ENCODE data around the gene MED26.
A peak's percentile ranks its signal among the peaks of the same experiment; 100 is the strongest.

MED26 gene

DNA sequence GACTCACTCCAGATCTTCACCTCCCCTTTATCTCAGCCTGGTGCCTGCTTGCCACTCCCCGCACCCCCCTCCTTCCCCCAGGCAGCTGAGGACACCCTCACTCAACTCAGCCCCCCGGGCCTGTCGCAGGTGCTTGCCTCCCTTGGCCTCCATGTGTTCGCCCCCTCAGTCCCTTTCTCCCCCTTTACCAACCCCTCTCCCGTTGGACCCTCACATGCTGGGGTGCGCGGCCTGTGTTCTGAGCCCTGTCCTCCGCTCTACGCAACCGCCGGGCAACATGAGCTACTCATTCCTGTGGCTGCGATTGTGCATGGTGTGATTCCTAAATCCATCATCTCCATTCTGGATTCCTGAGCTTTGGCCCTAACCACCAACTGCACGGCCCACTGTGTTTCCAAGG, 90.9 kb downstream of the MED26 start:
- no peak for TF ChIP-seq CTCF (IDR thresholded peaks at IDR 0.05; ENCODE audit: extremely low read depth, insufficient read depth, missing control alignments)
- DNase-seq (ENCODE audit: low spot score) = no peak
- in situ Hi-C loops (cut with MboI; ENCODE audit: low pct_unique_long_range_greater_than_20kb, low sequenced_read_pairs, unreplicated experiment) = no loop called here

- TF ChIP-seq CTCF (IDR thresholded peaks at IDR 0.05; ENCODE audit: extremely low read depth, insufficient read depth, missing control alignments) = no peak
- DNase-seq (ENCODE audit: low spot score) = no peak
- in situ Hi-C loops (cut with MboI; ENCODE audit: low pct_unique_long_range_greater_than_20kb, low sequenced_read_pairs, unreplicated experiment) = no loop called here
Measured at GRCh38 chr19:16536130-16536529, 91.9 kb downstream of the MED26 start.

DNA sequence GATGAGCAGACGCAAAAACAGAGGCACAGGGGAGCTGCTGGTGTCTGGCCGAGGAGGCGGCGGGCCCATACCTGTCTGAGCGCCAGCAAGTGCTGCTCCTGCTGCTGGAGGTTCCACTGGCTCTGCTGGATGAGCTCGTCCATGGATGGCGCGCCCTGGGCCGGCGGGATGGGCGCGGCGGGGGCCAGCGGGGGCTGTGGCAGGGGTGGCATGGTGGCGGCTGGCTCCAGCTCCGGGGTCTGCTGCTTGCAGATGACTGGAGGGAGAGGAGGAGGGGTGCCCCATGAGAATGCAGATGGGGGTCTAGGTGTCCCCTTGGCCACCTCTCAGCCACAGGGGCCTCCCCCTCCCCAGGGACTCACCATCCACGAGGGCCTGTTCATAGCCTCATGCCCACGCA, 92.6 kb downstream of the MED26 start:
- no peak for DNase-seq (ENCODE audit: low spot score)
- no peak for TF ChIP-seq CTCF (IDR thresholded peaks at IDR 0.05; ENCODE audit: extremely low read depth, insufficient read depth, missing control alignments)
- in situ Hi-C loops (cut with MboI; ENCODE audit: low pct_unique_long_range_greater_than_20kb, low sequenced_read_pairs, unreplicated experiment) = no loop called here

- no peak for DNase-seq (ENCODE audit: low spot score)
- TF ChIP-seq CTCF (IDR thresholded peaks at IDR 0.05; ENCODE audit: extremely low read depth, insufficient read depth, missing control alignments) = no peak
- in situ Hi-C loops (cut with MboI; ENCODE audit: low pct_unique_long_range_greater_than_20kb, low sequenced_read_pairs, unreplicated experiment) = no loop called here
Measured at GRCh38 chr19:16532440-16533234, 95.4 kb downstream of the MED26 start.

- no peak for TF ChIP-seq CTCF (IDR thresholded peaks at IDR 0.05; ENCODE audit: extremely low read depth, insufficient read depth, missing control alignments)
- DNase-seq (ENCODE audit: low spot score) = no peak
- in situ Hi-C loops (cut with MboI; ENCODE audit: low pct_unique_long_range_greater_than_20kb, low sequenced_read_pairs, unreplicated experiment) = no loop called here
Measured at GRCh38 chr19:16531380-16531669, 96.7 kb downstream of the MED26 start.

- TF ChIP-seq CTCF (IDR thresholded peaks at IDR 0.05; ENCODE audit: extremely low read depth, insufficient read depth, missing control alignments) = no peak
- DNase-seq (ENCODE audit: low spot score) = peak; percentile 9
- in situ Hi-C loops (cut with MboI; ENCODE audit: low pct_unique_long_range_greater_than_20kb, low sequenced_read_pairs, unreplicated experiment) = no loop called here
Measured at GRCh38 chr19:16530540-16531379, 97.2 kb downstream of the MED26 start.
